Measurements from ENCODE around the gene HLA-DRB5.

DNA sequence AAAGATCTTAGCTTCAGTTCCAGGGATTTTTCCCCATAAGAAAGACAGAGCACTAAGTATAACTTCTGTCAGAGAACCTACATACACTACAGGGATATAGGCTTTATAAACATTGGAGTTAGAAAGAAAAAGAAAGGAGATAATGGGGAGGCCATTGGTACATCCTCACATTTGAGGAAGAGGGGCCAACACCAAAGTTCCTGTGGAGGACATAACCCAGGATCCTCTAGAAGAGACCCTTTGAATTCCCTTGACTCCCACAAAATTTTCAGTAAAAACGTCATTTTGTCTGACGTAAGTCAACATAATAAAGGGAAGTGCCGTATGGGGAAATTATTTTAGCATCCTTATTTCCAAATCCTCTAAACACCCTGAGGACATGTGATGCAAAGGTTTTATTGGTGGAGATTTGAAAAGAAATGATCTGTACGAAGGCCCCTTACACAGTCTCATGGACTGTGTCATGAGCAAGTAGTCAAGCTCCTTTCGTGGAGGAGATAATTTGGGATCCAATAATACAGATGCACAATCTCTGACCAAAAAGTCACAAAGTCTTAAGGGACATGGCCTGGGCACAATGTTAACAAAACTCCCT lies 57.2 kb downstream of the HLA-DRB5 start:
- TF ChIP-seq, protein P1, sequence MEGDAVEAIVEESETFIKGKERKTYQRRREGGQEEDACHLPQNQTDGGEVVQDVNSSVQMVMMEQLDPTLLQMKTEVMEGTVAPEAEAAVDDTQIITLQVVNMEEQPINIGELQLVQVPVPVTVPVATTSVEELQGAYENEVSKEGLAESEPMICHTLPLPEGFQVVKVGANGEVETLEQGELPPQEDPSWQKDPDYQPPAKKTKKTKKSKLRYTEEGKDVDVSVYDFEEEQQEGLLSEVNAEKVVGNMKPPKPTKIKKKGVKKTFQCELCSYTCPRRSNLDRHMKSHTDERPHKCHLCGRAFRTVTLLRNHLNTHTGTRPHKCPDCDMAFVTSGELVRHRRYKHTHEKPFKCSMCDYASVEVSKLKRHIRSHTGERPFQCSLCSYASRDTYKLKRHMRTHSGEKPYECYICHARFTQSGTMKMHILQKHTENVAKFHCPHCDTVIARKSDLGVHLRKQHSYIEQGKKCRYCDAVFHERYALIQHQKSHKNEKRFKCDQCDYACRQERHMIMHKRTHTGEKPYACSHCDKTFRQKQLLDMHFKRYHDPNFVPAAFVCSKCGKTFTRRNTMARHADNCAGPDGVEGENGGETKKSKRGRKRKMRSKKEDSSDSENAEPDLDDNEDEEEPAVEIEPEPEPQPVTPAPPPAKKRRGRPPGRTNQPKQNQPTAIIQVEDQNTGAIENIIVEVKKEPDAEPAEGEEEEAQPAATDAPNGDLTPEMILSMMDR (IDR thresholded peaks at IDR 0.05) = no peak
- TF ChIP-seq POLR2A (IDR thresholded peaks at IDR 0.05) (no peak), EP300 (IDR thresholded peaks at IDR 0.05) (no peak)

Data from gastroesophageal sphincter (tissue), 3 donors.